22Rv1 (cell line): ENCODE results near the gene KRTAP1-5.
"Not testable (repeated sequence)": the region's sequence is repeated elsewhere in the genome, so short reads cannot be mapped to it uniquely, and the experiment has no call there.

Source experiments
- ZFX ChIP-seq: fragments of 450-650 bp; IDR thresholded peaks from 2 replicates; pipeline ENCODE4 v1.6.1; 2017; ENCODE audit warnings: antibody characterized with exemption, borderline replicate concordance
- TF ChIP-seq, protein P1 (sequence below): fragments of 450-650 bp; IDR thresholded peaks from 2 replicates; pipeline ENCODE4 v1.5.1; 2017; ENCODE audit warnings: mild to moderate bottlenecking

DNA sequence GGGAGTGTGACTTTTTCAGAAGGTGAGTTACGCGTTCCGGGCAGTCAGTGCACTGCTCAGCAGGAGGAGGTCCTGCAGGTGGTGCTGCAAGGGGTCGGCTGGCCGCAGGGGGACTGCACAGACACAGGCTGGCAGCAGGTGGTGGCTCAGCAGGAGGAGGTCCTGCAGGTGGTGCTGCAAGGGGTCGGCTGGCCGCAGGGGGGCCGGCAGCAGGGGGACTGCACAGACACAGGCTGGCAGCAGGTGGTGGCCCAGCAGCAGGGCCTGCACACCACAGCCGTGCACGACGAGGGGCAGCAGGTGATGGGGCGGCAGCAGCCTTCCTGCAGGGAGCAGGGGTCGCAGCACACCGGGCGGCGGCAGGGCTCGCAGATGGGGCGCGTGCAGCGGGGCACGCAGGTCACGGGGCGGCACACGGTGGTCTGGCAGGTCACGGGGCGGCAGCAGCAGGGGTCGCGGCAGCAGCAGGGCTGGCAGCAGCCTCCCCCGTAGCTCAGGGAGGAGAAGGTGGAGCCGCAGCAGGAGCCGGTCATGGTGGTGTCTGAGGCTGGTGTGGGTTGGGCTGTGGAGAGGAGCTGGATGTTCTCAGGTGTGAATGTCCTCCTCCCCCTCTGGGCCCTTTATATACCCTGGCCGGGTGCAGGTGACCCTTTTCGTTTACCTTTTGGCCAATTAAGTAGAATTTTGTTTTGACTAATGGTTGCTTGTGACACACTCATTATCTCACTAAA, 19.9 kb upstream of the KRTAP1-5 start, which contains the start of gene KRTAP2-1:
- TF ChIP-seq, protein P1, sequence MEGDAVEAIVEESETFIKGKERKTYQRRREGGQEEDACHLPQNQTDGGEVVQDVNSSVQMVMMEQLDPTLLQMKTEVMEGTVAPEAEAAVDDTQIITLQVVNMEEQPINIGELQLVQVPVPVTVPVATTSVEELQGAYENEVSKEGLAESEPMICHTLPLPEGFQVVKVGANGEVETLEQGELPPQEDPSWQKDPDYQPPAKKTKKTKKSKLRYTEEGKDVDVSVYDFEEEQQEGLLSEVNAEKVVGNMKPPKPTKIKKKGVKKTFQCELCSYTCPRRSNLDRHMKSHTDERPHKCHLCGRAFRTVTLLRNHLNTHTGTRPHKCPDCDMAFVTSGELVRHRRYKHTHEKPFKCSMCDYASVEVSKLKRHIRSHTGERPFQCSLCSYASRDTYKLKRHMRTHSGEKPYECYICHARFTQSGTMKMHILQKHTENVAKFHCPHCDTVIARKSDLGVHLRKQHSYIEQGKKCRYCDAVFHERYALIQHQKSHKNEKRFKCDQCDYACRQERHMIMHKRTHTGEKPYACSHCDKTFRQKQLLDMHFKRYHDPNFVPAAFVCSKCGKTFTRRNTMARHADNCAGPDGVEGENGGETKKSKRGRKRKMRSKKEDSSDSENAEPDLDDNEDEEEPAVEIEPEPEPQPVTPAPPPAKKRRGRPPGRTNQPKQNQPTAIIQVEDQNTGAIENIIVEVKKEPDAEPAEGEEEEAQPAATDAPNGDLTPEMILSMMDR, result not testable (repeated sequence)
- TF ChIP-seq ZFX, result not testable (repeated sequence)
